ENCODE results near the gene B4GALNT4. TPM values are rescaled to one million over a fixed set of nuclear protein-coding genes. Genes with fewer than 3 reads are reported as not detected.
A peak's percentile ranks its signal among the peaks of the same experiment; 100 is the strongest.

B4GALNT4 gene
- total and polyA plus RNA-seq, 2 of the 13 experiments (the other 11 are each of a cell fraction or from before 2014, with no cell fraction given), result 30.5 to 50.1 TPM

DNA sequence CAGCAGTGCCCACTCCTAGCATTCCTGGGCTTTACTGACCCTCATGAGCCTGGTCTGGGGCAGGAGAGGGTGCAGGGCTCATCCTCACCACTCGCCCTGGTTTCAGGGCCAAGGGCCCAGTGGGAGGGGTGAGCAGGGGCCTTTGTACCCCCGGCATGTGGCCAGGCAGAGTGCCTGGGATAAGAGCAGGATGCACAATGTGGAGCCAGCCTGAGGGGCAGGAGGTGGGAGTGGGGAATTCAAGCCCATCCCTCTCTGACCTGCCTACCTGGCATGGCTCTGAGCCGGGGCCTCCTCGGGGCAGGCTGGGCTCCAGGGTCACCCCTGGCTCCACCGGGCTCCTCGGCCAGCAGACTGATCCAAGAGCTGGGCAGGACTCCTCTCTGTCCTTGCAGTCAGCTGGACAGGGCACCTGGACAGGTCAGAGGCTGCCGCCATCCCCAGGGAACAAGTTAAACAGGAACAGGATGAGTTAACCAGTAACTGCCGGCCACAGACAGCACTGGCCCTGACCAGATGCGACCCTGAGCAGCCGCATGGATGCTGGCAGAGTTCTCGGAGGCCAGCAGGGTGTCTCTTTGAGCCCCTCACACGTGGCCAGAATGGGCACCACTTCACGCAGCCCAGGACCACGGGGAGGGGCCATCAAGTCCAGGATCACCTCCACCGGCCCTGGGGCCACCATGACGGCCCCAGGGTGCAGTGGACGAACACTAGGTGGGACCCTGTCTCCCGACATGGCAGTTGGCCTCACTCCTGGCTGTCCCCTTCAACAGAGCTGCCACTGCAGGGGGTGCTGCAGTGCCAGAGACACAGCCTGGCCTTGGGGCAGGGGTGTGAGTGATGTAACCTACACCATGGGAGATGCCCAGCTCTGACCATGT is 40.5 kb downstream of the B4GALNT4 start (continued):
- TF ChIP-seq, protein P1, sequence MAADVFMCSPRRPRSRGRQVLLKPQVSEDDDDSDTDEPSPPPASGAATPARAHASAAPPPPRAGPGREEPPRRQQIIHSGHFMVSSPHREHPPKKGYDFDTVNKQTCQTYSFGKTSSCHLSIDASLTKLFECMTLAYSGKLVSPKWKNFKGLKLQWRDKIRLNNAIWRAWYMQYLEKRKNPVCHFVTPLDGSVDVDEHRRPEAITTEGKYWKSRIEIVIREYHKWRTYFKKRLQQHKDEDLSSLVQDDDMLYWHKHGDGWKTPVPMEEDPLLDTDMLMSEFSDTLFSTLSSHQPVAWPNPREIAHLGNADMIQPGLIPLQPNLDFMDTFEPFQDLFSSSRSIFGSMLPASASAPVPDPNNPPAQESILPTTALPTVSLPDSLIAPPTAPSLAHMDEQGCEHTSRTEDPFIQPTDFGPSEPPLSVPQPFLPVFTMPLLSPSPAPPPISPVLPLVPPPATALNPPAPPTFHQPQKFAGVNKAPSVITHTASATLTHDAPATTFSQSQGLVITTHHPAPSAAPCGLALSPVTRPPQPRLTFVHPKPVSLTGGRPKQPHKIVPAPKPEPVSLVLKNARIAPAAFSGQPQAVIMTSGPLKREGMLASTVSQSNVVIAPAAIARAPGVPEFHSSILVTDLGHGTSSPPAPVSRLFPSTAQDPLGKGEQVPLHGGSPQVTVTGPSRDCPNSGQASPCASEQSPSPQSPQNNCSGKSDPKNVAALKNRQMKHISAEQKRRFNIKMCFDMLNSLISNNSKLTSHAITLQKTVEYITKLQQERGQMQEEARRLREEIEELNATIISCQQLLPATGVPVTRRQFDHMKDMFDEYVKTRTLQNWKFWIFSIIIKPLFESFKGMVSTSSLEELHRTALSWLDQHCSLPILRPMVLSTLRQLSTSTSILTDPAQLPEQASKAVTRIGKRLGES (CRISPR knock-in tag; IDR thresholded peaks at IDR 0.05; ENCODE audit: borderline replicate concordance), result no peak
- TF ChIP-seq, protein P2, sequence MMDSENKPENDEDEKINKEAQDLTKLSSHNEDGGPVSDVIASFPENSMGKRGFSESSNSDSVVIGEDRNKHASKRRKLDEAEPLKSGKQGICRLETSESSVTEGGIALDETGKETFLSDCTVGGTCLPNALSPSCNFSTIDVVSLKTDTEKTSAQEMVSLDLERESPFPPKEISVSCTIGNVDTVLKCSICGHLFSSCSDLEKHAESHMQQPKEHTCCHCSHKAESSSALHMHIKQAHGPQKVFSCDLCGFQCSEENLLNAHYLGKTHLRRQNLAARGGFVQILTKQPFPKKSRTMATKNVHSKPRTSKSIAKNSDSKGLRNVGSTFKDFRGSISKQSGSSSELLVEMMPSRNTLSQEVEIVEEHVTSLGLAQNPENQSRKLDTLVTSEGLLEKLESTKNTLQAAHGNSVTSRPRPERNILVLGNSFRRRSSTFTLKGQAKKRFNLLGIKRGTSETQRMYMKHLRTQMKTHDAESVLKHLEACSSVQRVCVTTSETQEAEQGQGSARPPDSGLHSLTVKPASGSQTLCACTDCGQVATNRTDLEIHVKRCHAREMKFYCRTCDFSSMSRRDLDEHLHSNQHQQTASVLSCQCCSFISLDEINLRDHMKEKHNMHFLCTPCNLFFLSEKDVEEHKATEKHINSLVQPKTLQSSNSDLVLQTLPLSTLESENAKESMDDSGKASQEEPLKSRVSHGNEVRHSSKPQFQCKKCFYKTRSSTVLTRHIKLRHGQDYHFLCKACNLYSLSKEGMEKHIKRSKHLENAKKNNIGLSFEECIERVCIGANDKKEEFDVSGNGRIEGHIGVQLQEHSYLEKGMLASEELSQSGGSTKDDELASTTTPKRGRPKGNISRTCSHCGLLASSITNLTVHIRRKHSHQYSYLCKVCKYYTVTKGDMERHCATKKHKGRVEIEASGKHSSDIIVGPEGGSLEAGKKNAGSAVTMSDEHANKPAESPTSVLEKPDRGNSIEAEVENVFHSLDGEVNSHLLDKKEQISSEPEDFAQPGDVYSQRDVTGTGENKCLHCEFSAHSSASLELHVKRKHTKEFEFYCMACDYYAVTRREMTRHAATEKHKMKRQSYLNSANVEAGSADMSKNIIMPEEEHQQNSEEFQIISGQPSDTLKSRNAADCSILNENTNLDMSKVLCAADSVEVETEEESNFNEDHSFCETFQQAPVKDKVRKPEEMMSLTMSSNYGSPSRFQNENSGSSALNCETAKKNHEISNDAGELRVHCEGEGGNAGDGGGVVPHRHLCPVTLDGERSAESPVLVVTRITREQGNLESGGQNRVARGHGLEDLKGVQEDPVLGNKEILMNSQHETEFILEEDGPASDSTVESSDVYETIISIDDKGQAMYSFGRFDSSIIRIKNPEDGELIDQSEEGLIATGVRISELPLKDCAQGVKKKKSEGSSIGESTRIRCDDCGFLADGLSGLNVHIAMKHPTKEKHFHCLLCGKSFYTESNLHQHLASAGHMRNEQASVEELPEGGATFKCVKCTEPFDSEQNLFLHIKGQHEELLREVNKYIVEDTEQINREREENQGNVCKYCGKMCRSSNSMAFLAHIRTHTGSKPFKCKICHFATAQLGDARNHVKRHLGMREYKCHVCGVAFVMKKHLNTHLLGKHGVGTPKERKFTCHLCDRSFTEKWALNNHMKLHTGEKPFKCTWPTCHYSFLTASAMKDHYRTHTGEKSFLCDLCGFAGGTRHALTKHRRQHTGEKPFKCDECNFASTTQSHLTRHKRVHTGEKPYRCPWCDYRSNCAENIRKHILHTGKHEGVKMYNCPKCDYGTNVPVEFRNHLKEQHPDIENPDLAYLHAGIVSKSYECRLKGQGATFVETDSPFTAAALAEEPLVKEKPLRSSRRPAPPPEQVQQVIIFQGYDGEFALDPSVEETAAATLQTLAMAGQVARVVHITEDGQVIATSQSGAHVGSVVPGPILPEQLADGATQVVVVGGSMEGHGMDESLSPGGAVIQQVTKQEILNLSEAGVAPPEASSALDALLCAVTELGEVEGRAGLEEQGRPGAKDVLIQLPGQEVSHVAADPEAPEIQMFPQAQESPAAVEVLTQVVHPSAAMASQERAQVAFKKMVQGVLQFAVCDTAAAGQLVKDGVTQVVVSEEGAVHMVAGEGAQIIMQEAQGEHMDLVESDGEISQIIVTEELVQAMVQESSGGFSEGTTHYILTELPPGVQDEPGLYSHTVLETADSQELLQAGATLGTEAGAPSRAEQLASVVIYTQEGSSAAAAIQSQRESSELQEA (CRISPR knock-in tag; IDR thresholded peaks at IDR 0.05; ENCODE audit: not compliant biosample characterization), result no peak
- peak; percentile 88 for TF ChIP-seq RXRB (CRISPR knock-in tag; IDR thresholded peaks at IDR 0.05; ENCODE audit: borderline replicate concordance)
- peak; percentile 62 for TF ChIP-seq ZFX (CRISPR knock-in tag; IDR thresholded peaks at IDR 0.05; ENCODE audit: low read depth)
- TF ChIP-seq ETV5 (CRISPR knock-in tag; IDR thresholded peaks at IDR 0.05; ENCODE audit: borderline replicate concordance), result peak; percentile 51; the same call in 1 of the 2 replicates
- TF ChIP-seq, protein P3, sequence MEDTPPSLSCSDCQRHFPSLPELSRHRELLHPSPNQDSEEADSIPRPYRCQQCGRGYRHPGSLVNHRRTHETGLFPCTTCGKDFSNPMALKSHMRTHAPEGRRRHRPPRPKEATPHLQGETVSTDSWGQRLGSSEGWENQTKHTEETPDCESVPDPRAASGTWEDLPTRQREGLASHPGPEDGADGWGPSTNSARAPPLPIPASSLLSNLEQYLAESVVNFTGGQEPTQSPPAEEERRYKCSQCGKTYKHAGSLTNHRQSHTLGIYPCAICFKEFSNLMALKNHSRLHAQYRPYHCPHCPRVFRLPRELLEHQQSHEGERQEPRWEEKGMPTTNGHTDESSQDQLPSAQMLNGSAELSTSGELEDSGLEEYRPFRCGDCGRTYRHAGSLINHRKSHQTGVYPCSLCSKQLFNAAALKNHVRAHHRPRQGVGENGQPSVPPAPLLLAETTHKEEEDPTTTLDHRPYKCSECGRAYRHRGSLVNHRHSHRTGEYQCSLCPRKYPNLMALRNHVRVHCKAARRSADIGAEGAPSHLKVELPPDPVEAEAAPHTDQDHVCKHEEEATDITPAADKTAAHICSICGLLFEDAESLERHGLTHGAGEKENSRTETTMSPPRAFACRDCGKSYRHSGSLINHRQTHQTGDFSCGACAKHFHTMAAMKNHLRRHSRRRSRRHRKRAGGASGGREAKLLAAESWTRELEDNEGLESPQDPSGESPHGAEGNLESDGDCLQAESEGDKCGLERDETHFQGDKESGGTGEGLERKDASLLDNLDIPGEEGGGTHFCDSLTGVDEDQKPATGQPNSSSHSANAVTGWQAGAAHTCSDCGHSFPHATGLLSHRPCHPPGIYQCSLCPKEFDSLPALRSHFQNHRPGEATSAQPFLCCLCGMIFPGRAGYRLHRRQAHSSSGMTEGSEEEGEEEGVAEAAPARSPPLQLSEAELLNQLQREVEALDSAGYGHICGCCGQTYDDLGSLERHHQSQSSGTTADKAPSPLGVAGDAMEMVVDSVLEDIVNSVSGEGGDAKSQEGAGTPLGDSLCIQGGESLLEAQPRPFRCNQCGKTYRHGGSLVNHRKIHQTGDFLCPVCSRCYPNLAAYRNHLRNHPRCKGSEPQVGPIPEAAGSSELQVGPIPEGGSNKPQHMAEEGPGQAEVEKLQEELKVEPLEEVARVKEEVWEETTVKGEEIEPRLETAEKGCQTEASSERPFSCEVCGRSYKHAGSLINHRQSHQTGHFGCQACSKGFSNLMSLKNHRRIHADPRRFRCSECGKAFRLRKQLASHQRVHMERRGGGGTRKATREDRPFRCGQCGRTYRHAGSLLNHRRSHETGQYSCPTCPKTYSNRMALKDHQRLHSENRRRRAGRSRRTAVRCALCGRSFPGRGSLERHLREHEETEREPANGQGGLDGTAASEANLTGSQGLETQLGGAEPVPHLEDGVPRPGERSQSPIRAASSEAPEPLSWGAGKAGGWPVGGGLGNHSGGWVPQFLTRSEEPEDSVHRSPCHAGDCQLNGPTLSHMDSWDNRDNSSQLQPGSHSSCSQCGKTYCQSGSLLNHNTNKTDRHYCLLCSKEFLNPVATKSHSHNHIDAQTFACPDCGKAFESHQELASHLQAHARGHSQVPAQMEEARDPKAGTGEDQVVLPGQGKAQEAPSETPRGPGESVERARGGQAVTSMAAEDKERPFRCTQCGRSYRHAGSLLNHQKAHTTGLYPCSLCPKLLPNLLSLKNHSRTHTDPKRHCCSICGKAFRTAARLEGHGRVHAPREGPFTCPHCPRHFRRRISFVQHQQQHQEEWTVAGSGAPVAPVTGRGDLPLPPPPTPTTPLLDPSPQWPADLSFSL (CRISPR knock-in tag; IDR thresholded peaks at IDR 0.05), result no peak
- TF ChIP-seq, protein P4, sequence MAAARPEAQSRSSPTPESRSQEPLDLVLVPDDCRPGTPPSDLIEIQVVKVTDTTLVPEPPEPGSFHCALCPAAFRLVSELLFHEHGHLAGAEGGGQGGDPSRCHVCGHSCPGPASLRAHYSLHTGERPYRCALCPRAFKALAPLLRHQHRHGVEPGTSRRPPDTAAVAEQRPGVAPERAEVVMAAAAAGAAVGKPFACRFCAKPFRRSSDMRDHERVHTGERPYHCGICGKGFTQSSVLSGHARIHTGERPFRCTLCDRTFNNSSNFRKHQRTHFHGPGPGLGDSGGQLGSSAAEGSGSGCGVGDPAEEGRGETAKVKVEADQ (CRISPR knock-in tag; IDR thresholded peaks at IDR 0.05; ENCODE audit: borderline replicate concordance), result no peak
